Mammary epithelial cell (primary cell): ENCODE data around the gene SEPTIN7.

ENCODE experiments used
- CTCF ChIP-seq, 2 donors: IDR thresholded peaks in 1 of 2; conservative IDR thresholded peaks in 1 of 2; 2 replicates each; pipeline ENCODE4 v1.5.1; 2011 to 2012; ENCODE audit warnings: inconsistent platforms in 2 of 2, low read length in 2 of 2, mild to moderate bottlenecking in 2 of 2, control low read depth in 1 of 2, low read depth in 1 of 2; ENCODE audit not compliant: insufficient read depth in 1 of 2; ENCODE audit errors: extremely low read depth in 1 of 2
- EZH2 ChIP-seq: IDR thresholded peaks from 2 replicates; pipeline ENCODE4 v1.6.1; 2012; ENCODE audit warnings: low read length, inconsistent platforms, borderline replicate concordance

DNA sequence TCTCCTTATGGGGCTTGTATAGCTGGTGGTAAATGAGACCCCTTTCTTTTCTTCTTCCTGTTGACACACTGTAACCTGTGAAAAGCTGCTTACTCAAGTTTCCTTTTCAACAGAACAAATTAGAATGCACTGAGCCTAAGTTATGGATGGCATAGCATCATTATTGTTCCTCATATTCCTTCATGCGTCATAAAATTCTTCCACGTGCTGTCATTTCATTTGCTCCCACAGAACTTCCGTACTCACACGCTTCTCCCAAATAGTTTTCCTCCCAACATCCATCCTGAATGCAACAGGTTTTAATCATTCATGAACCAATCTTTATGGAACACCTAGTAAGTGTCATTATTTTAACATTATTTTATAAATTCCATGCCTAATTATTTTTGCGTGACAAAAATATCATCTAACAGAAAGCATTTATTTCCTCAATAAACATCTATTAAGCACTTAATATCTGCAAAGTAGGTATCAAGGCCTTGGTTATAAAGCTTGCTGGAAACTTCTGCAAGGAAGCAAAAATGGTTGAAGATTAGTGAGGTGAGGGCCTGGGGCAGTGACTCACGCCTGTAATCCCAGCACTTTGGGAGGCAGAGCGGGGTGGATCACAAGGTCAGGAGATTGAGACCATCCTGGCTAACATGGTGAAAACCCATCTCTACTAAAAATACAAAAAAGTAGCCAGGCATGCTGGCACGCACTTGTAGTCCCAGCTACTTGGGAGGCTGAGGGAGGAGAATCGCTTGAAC is 18.9 kb upstream of the SEPTIN7 start:
- TF ChIP-seq EZH2, result no peak
- TF ChIP-seq CTCF (conservative IDR thresholded peaks at IDR 0.05 in 1 of 2, IDR thresholded peaks at IDR 0.05 in 1 of 2; ENCODE audit: extremely low read depth in 1 of 2, insufficient read depth in 1 of 2, low read depth in 1 of 2, low read length in 2 of 2), result no peak
